Measurements from ENCODE around the gene OR9G4.

The OR9G4 gene

GRCh38 chr11:56740886-56741285 lies 7.6 kb downstream of the OR9G4 start:
- TF ChIP-seq ZFX (IDR thresholded peaks at IDR 0.05) = no peak
- TF ChIP-seq, protein P1, sequence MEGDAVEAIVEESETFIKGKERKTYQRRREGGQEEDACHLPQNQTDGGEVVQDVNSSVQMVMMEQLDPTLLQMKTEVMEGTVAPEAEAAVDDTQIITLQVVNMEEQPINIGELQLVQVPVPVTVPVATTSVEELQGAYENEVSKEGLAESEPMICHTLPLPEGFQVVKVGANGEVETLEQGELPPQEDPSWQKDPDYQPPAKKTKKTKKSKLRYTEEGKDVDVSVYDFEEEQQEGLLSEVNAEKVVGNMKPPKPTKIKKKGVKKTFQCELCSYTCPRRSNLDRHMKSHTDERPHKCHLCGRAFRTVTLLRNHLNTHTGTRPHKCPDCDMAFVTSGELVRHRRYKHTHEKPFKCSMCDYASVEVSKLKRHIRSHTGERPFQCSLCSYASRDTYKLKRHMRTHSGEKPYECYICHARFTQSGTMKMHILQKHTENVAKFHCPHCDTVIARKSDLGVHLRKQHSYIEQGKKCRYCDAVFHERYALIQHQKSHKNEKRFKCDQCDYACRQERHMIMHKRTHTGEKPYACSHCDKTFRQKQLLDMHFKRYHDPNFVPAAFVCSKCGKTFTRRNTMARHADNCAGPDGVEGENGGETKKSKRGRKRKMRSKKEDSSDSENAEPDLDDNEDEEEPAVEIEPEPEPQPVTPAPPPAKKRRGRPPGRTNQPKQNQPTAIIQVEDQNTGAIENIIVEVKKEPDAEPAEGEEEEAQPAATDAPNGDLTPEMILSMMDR (conservative IDR thresholded peaks at IDR 0.05) = no peak
- H3K27ac ChIP-seq = no peak overlapping the region

DNA sequence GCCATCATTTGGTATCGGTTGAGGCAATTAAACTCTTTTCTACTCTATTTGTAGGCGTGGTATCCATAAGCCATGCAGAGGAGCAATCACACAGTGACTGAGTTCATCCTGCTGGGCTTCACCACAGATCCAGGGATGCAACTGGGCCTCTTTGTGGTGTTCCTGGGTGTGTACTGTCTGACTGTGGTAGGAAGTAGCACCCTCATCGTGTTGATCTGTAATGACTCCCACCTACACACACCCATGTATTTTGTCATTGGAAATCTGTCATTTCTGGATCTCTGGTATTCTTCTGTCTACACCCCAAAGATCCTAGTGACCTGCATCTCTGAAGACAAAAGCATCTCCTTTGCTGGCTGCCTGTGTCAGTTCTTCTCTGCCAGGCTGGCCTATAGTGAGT lies 8.4 kb downstream of the OR9G4 start:
- TF ChIP-seq, protein P1 (conservative IDR thresholded peaks at IDR 0.05) = no peak
- no peak for TF ChIP-seq ZFX (IDR thresholded peaks at IDR 0.05)
- no peak overlapping the region for H3K27ac ChIP-seq

DNA sequence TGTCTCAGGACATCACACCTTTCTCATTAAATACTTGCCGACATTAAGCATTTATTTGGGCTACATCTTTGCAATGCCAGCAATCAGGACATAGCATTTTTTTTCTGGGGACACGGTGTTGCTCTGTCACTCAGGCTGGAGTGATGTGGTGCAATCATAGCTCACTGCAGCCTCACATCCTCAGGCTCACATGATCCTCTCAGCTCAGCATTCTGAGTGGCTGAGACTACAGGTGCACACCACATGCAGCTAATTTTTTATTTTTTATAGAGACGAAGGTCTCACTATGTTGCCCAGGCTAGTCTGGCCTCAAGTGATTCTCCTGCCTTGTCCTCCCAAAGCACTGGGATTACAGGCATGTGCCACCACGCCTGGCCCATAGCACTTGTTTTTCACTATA lies 28.0 kb downstream of the OR9G4 start:
- no peak overlapping the region for H3K27ac ChIP-seq
- TF ChIP-seq, protein P1 (conservative IDR thresholded peaks at IDR 0.05) = no peak
- TF ChIP-seq ZFX (IDR thresholded peaks at IDR 0.05) = no peak

DNA sequence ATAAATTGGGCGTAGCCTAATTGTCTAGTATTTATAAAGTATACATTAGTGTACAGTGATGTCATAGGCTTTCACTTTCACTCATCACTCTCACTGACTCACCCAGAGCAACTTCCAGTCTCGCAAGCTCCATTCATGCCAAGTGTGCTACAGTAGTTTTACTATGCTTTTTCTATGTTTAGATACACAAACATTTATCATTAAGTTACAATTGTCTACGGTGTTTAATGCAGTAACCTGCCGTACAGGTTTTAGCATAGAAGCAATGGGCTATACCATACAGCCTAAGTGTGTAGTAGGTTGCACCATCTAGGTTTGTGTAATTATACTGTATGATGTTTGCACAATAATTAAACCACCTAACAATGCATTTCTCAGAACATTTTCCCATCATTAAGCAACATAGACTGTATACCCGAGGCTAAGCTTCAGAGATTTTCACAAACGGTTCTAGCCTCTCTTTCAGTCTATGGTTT lies 32.1 kb downstream of the OR9G4 start:
- H3K27ac ChIP-seq = no peak overlapping the region
- TF ChIP-seq, protein P1 (conservative IDR thresholded peaks at IDR 0.05) = no peak
- no peak for TF ChIP-seq ZFX (IDR thresholded peaks at IDR 0.05)

GRCh38 chr11:56714206-56714605 lies 34.3 kb downstream of the OR9G4 start:
- TF ChIP-seq ZFX (IDR thresholded peaks at IDR 0.05) = no peak
- TF ChIP-seq, protein P1 (conservative IDR thresholded peaks at IDR 0.05) = no peak
- no peak overlapping the region for H3K27ac ChIP-seq

GRCh38 chr11:56706486-56706885 lies 42.0 kb downstream of the OR9G4 start:
- TF ChIP-seq, protein P1 (conservative IDR thresholded peaks at IDR 0.05) = no peak
- TF ChIP-seq ZFX (IDR thresholded peaks at IDR 0.05) = no peak
- H3K27ac ChIP-seq = peak overlapping the region; percentile 14; the same call in 1 of the 2 replicates

GRCh38 chr11:56705784-56706396 lies 42.6 kb downstream of the OR9G4 start:
- H3K27ac ChIP-seq = peak overlapping the region; percentile 14; the same call in 1 of the 2 replicates

More at GRCh38 chr11:56705784-56706396, 42.6 kb downstream of the OR9G4 start:
- TF ChIP-seq, protein P1 (conservative IDR thresholded peaks at IDR 0.05) = no peak
- no peak for TF ChIP-seq ZFX (IDR thresholded peaks at IDR 0.05)
